ENCODE data around the gene MYOF.

GRCh38 chr10:93334181-93334580 is 148.0 kb downstream of the MYOF start:
- no peak for TF ChIP-seq CTCF (IDR thresholded peaks at IDR 0.05)
- no peak for TF ChIP-seq POLR2A (IDR thresholded peaks at IDR 0.05)
